ENCODE measurements around the gene NTNG1.

GRCh38 chr1:107096690-107097089, 44.1 kb upstream of the NTNG1 start:
- TF ChIP-seq CTCF (IDR thresholded peaks at IDR 0.05) = no peak
- no peak for TF ChIP-seq POLR2A (IDR thresholded peaks at IDR 0.05; ENCODE audit: low read depth)
- no peak for TF ChIP-seq POLR2AphosphoS5 (IDR thresholded peaks at IDR 0.05)
- no peak for TF ChIP-seq EP300 (IDR thresholded peaks at IDR 0.05)

All from esophagus muscularis mucosa (tissue), 4 donors.